OCI-LY1 (cell line): Measurements from ENCODE around the gene MYBBP1A.

Source experiments
- EZH2 ChIP-seq: fragments of 200-600 bp; sonication (generic), shearing (Covaris generic); IDR thresholded peaks from 2 replicates; pipeline ENCODE4 v1.8.0; 2017; ENCODE audit warnings: borderline replicate concordance, mixed run types, mild to moderate bottlenecking, antibody characterized with exemption, low read length, moderate library complexity, mixed read lengths
- TF ChIP-seq, protein P1 (sequence below): fragments of 200-600 bp; sonication (generic), shearing (Covaris generic); IDR thresholded peaks from 2 replicates; pipeline ENCODE4 v1.5.1; 2017; ENCODE audit warnings: mild to moderate bottlenecking, antibody characterized with exemption, low read length, moderate library complexity, mixed read lengths

DNA sequence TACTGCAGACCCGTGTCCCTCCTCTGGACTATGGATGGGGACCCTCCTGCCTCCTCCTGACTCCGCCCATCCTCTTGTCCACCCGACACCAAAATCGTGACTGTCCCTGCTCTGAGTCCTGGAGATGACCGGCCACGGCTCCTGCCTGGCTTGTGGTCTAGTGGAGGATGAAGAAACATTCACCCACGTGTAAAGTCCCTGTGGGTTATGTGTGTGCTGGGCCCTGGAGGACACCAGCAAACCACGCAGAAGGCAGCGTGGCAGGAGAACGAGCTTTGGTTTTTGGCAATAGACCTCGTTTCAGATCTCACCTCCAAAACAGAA is 44.6 kb downstream of the MYBBP1A start:
- TF ChIP-seq, protein P1, sequence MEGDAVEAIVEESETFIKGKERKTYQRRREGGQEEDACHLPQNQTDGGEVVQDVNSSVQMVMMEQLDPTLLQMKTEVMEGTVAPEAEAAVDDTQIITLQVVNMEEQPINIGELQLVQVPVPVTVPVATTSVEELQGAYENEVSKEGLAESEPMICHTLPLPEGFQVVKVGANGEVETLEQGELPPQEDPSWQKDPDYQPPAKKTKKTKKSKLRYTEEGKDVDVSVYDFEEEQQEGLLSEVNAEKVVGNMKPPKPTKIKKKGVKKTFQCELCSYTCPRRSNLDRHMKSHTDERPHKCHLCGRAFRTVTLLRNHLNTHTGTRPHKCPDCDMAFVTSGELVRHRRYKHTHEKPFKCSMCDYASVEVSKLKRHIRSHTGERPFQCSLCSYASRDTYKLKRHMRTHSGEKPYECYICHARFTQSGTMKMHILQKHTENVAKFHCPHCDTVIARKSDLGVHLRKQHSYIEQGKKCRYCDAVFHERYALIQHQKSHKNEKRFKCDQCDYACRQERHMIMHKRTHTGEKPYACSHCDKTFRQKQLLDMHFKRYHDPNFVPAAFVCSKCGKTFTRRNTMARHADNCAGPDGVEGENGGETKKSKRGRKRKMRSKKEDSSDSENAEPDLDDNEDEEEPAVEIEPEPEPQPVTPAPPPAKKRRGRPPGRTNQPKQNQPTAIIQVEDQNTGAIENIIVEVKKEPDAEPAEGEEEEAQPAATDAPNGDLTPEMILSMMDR = no peak
- no peak for TF ChIP-seq EZH2
